HG03520 (cell line): Measurements from ENCODE around the gene RDX.

ENCODE experiments used
- ATAC-seq: cut with Tn5 transposase; IDR thresholded peaks from one replicate; pipeline ENCODE4 v1.9.1; 2021; ENCODE audit warnings: mild to moderate bottlenecking, moderate library complexity; ENCODE audit not compliant: unreplicated experiment

RDX gene

GRCh38 chr11:110134110-110134509 lies 162.3 kb downstream of the RDX start:
- ATAC-seq = no peak

DNA sequence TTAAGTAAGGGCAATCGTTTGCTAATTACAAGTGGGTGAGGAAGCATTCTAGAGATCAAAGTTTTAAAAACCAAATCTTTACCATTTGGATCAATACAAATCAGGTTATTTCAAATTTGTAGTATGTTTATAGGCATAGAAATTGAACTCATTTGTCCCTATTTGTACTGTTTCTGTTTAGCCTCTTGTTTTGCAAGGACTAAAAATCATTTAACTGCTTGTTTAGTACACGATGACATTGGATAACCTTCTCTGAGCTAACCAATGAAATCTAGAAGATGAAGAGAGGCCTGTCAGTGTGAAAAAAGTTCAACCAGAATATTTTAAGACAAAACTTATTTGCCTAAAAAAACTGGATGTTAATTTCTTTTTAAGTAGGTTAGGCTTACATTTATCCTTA lies 163.3 kb downstream of the RDX start:
- no peak for ATAC-seq

DNA sequence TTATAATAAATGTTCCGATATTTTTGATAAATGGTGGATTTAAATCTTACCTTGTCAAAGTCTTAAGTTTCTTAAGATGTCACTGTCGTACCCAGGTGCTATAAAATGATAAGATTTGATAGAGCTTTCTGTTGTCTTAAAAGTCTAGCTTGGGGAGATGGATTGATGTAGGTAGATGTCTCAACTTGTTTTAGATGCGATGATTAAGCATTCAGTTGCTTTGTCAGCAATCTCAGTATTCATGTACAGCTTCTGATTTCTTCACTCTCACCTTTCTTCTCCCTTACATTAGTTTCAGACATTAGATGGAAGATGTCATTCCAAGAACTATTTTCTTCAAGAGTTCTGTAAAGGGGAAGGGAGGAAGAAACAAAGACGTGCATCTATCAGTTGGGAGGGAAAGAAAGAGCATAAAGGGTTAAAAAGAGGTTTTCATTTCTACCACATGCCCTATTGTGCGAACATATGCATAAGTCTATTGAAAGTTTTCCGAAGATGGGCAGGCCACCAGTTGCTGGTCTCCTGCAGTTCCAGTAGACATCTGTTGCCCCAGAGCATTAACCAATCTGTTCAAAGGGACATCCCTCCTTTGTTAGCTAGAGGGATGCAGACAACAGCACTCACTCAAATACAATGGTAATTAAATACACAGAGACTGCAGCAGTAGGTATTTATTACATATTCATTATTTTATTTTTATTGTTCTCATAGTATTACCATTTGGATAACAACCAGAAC lies 164.9 kb downstream of the RDX start:
- ATAC-seq = no peak

DNA sequence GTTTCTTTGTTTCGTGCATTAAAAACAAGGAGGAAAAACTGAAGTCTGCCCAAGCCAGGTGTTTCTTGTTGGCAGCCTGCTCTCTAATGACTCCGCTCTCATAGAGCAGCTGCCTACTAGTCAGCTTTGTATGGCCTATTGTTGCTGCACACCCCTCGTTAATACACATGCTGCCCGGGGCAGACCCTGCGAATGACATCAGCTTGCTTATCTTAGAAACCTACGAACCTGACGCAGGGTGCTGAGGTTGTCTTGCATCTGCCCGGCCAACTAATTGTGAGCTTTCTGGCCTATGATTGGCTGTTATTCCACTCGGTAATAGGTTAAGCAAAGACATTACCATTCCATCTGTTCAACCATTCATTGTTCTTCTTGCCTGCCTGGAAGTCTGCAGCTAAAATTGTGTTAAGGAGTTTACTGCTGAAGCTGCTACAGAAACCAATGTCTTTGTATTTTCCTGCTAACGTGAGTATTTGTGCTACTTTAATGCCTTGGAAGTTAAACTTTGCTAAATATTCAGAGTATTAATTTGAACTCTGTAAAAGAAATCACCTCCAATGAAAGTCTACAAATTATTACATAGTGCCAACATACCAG lies 165.7 kb downstream of the RDX start:
- no peak for ATAC-seq

DNA sequence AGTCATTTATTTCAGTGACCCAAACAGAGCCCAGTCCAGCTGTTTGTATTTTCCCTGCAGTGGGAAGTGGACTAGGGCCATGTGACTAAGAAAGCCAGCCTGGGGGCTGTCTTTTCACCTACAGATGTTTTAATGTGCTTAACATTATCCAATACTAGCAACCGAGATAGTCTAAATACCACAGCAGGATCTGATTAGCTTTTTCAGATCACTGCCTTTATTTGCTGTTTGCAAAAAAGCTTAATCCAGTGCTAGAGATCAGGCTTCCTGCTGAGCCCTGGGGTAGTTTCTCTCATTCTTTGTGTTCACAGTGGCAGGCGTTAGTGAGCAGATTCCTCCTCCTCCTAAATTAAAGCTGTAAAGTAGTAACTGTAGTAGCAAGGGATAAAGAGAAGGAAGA lies 168.3 kb downstream of the RDX start:
- no peak for ATAC-seq

- no peak for ATAC-seq
Measured at GRCh38 chr11:110126936-110127335, 169.5 kb downstream of the RDX start.

DNA sequence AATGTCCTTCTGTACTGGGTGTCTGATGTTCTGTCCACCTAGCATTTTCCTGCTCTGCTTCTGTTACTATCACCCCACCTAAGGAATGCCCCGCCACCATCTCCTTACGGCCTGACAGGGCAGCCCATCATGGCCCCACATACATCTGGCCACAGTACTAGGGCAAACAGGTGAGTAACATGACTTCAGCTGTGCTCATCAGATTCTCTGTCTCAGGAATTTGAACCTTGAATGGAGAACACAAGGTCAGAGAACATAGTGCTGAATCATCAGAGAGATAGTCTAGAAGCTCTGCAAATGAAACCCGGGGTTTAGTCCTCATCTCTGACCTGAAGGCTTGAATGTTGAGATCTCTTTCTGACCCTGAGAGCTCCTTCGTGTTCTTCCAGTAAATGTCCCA lies 170.8 kb downstream of the RDX start:
- no peak for ATAC-seq
